ENCODE data around the gene UTP11. TPM values are rescaled to one million over a fixed set of nuclear protein-coding genes. Genes with fewer than 3 reads are reported as not detected.
A peak's percentile ranks its signal among the peaks of the same experiment; 100 is the strongest.

UTP11 gene
- total RNA-seq, 1 donor from 2014 or later, result 34.2 TPM

DNA sequence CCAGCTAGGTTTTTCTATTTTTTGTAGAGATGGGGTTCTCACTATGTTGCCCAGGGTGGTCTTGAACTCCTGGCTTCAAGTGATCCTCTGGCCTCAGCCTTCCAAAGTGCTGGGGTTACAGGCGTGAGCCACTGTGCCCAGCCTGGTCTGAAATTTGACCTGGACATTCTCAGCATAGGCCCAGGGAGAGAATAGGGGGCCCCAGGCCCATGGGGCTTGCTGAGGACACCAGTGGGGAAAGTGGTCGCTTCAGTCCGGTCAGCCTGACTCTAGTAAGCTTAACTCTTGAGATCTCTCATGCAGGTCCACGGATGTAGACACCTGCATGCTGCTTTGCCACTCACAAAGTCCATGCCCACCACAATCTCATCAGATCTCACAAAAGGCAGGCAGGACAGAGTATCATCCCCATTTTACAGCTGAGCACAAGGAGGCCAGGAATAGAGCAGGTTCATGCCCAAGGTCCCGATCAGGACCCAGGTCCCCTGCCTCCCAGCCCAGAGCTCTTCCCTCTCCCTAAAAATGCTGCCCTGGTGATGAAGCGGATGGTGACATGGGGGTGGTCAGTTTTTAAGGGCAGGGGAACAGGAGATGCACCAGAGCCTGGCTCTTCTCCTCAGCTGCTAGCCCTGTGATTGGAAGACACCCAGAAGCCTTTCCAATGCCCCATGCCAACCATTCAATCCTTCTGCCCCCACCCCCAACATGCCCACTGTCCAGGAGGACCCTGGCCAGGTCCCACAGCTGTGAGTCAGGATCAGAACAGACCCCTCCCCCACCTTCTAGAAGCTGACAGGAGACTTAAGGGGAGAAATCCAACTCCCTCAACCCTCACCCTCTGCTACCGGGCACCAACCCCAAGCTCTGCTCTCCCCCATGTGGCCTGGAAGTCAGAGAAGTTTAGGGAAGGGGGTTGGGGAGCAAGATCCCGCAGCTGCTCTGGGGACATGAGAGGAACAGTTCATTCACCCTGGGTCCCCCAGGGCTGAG is 9.0 kb upstream of the UTP11 start:
- DNase-seq (ENCODE audit: low spot score), result no peak

DNA sequence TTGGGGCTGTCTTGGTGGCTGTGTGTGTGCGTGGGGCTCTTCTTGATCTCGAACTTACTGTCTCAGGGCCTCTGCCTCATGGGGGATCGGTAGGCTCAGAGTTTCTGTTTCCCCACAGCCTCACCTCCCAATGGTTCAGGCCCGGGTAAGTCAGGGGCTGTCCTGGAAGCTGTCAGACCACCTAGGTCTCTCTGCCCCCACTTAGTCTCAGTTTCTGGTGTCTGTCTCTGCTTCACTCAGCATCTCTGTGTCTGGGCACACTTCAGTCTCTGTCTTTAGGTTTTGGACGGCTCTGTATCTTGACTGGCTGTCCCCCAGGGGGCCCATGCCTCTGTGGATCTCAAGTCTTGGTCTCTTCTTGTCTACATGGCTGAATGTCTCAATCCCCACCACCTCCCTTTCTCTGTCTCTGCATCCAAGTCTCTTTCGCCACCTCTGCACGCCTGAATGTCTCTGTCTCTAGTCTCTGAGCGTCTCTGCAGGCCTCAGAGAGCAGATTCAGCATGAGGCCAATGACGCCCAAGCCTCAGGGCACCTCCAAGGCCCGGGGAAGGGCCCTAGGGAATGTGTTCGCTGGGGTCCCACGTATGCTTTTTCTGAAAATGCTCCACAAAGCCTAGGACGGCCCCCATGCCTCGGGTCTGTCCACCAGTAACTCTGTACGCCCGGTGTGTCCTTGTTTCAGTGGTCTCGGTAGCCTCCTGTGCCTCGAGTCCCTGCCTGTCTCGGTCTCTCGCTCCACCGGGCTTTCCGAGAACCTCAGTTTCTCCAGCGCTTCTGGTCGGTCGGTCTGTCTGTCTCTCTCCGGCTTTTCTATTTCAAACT is 8.0 kb upstream of the UTP11 start:
- DNase-seq (ENCODE audit: low spot score), result no peak

DNA sequence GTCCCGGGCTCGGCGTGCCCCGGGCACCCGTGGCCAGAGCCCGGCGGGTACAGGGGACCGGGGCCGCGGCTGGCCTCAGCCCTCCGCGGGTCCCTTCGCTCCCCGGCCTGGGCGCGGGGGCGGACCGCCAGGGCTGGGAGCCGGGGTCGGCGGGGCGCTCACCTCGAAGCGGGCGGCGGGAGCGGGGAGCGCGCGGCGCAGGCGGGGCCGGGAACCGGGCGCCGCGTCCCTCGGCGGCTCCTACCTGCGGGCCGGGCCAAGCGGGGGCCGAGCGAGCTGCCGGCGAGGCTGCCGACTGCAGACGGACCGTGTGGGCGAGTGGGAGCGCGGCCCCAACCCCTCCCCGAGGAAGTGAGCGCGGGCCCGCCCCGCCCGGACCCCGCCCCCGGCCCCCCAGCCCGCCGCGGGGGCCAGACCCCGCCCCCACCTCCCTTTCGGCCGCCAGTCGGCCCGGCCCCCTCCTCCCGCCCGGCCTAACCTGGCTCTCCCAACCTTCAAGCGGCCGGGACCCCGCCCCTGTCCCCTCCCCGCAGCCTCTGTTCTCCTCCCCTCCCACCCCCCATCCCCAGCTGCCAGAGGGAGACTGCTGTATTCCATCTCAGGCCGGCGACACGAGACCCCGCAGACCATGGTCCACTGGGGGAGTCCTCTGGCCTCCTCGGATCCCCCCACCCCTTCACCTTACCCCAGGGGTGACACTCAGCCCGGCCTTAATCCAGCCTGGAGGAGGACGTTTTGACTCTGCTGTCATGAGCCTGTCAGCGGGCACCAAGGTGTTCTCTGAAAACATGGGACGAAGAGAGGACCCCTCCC is 7.1 kb upstream of the UTP11 start, which contains the start of gene FHL3:
FHL3 (minus strand) TSS at position 320 of the 813 bp plus-strand sequence. CDS start 6,102 bp downstream, outside the sequence.
- peak; percentile 58 for DNase-seq (ENCODE audit: low spot score)

DNA sequence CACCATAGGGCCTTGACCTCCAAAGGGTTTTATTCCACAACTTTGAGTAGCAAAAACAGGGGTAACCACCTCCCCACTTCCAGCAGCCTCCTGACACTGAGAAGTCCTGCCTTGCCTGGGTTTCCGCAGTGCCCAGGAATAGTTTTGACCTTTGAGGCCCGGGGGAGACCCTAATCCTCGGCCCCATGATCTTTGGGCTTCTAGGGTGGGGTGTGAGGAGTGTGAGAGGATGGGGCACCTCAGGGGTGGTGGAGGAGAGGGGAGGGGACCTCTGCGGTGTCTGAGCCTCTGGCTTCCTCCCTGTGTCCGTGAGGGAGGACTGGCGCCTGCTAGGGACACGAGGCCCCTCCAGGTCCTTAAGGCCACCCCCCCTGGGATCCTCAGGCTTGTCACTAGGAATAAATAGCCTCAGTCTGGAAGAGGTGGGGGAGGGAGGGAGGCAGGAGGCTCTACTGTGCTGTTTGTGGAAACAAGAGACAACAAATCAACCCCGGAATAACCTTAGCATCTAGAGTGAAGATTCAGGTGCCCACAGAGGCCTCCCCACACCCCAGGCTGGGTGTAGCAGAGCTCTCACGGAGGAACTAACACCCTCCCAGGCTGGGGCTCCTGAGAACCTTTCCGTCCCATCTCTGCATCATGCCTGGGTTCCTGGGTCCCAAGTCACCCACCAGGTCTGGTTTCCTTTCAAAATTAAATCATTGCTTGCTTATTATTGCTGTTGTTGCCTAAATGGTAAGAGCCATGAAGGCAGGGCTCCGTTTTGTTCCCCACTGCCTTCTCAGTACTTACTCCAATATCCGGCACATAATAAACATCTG is 6.3 kb upstream of the UTP11 start:
- DNase-seq (ENCODE audit: low spot score), result no peak

DNA sequence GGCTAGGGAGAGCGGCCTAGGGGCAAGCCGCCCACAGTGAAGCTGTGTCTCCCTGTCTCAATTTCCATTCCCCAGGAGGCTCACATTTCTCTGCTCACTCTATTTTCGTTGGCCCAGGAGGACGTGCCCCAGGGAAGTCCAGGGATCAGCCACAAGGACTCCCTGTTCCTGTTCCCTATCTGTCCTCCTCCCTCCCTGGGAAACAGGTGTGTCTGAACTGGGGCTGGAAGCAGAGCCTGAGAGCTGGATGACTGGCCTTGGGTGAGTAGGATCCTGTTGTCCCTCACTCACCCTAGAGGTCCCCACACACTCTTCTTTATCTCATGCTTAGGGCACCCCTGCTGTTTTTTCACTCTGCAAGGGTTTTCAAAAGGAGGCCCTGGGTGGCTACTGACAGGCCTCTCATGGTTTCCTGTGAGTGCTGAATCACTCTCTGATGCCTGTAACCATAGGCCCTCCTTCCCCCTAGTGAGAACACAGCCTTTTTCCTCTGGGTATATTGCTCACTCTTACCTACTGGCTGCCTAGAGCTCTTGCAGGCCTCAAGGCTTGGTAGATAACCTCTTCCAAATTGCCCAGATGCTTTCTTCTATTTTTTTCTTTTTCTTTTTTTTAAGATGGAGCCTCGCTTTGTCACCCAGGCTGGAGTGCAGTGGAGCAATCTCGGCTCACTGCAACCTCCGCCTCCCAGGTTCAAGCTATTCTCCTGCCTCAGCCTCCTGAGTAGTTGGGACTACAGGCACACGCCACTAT is 3.3 kb upstream of the UTP11 start:
- DNase-seq (ENCODE audit: low spot score), result no peak

DNA sequence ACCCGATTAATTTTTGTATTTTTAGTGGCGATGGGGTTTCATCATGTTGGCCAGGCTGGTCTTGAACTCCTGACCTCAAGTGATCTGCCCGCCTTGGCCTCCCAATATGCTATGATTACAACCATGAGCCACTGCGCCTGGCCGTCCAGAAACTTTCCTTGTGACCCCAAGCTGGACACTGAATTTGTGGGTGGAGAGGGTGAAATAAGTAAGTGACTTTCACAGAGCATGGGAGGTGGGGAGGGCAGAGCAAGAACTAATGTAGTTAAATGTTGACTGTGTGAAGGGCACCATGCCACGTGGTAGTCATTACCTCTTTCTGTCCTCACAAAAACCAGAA is 2.7 kb upstream of the UTP11 start:
- no peak for DNase-seq (ENCODE audit: low spot score)

DNA sequence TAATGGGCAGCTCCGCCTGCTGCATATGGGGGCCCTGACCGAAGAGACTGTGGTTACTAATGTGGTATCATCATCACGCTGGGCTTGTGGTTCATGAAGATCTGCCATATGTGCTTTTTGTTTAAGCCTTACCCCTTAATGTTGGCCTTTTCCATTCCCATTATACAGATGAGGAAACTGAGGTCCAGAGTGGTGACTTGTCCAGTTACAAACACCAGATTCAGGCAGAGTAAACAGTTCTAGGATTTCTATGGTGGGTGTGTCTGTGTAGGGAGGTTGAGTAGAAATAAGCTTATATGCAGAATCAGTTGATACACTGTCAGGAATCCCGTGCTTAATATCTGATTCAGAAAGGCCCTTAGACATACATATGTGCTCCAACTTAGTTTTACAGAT is 691 bp downstream of the UTP11 start:
- no peak for DNase-seq (ENCODE audit: low spot score)

DNA sequence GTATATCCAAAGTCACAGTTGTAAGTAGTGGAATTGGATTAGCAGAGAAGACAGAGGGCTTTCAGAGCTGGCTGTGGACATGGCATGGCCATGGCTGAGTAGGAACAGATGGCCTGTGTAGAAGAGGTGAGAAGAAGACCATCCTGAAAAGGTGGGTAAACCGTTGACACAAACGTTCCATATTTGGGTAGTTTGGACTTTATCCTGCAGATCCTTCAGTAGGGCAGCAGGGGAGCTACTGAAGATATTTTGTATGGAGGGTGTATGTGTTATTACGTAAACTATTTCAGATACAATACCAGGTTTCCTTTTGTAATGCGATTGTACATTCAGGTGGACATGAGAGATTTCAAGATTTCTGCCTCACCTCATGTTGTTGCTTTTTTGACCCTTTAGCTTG is 1.6 kb downstream of the UTP11 start:
- DNase-seq (ENCODE audit: low spot score), result no peak

DNA sequence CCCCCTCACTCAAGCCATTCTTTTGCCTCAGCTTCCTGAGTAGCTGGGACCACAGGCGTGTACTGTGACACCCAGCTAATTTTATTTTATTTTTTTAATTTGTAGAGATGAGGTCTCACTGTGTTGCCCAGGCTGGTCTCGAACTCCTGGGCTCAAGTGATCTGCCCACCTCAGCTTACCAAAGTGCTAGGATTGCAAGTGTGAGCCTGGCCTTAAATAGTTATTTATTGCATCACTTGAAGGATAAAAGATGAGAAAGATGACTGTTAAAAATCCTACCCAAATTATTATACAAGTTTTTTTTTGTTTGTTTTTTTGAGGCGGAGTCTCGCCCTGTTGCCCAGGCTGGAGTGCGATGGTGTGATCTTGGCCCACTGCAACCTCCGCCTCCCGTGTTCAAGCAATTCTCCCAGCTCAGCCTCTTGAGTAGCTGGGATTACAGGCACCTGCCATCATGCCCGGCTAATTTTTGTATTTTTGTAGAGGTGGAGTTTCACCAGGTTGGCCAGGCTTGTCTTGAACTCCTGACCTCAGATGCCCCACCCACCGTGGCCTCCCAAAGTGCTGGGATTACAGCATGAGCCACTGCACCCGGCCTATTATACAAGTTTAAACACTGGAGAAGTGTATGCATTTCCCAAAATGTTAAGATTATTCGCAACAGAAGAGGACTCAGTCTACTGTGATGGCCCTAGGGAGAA is 2.3 kb downstream of the UTP11 start:
- DNase-seq (ENCODE audit: low spot score), result no peak

DNA sequence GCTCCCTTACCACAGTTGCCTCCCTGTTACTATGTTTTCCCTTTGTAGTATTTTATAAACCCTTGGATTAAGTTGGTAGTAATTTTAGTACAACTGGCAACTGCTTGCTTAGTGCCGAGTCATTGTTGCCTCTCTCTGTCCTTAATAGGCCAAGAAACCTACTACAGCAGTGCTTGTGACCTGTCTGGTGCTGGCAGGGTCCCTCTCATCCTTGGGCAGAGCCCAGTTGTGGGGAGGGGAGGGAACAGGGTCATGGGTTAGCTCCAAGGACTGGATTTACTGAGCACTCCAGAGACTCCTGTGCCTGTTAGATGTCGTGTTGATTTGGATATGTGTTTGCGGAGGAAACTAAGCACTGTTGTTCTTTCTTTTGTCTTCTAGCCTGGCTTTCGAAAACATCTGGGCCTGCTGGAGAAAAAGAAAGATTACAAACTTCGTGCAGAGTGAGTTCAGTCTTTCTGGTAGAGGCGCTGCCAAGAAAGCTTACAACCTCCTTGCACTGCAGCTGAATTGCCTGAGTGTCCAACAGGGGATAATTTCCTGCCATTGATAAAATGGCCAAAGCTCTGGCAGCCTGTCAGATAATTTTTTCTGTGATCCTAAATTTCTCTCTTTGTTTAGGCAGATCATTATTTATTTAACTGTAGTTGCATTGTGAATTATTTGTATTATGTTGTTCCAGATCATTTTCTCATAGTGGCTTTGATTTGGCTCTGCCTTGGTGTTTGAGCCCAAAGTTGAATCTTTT is 3.6 kb downstream of the UTP11 start:
- DNase-seq (ENCODE audit: low spot score), result no peak

DNA sequence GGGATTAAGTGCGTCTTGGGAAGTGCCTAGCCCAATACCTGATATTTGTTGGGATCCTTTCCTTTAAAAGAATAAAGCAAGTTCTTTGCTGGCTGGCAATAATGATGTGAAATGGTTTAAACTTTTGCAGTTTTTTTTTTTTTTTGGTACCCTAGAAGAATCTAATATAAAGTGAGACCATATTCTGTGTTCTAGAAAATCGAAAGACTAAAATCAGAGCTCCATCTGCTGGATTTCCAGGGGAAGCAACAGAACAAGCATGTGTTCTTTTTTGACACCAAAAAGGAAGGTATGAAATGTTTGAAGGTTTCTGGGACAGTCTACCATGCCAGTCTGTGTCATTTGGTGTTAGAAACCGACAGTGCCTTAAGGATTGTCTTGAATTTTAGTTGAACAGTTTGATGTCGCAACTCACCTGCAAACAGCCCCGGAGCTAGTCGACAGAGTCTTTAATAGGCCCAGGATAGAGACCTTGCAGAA is 6.4 kb downstream of the UTP11 start:
- DNase-seq (ENCODE audit: low spot score), result no peak

DNA sequence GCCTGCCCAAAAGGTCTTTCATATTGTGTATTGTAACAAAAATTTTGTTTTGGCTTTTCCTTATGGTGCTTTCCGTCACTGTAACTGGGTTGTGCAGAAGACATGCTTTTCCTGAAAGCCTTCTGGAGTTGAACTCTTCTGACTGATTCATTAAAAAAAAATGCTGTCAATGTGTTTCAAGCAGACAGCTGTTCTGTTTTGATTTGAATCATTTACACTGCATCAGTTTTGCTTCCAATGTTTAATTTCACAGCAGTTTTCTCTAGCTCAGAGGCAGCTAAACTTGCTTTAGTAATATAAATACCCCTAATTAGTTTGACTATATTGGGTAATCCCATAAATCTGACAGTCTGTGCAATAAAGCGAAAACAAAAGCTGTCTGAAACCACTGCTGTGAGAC is 7.9 kb downstream of the UTP11 start:
- DNase-seq (ENCODE audit: low spot score), result no peak

DNA sequence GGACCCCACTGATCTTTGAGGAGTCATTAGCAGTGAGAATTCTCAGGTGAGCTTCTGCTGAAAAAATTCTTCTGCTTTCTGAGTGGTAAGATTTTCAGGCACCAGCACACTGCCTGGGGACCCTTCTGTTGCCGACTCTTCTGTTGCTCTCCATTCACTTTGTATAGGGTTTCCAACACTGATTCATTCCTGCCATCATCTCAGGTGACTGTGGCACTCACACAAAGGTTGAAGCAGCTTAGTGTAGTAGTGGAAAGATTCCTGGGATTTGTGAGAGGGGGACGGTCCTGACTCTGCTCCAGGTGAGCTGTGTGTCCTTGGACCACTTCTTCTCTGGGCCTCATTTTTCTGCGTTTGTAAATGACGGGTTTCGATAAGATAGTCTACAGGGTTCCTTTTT is 9.4 kb downstream of the UTP11 start:
- DNase-seq (ENCODE audit: low spot score), result no peak

DNA sequence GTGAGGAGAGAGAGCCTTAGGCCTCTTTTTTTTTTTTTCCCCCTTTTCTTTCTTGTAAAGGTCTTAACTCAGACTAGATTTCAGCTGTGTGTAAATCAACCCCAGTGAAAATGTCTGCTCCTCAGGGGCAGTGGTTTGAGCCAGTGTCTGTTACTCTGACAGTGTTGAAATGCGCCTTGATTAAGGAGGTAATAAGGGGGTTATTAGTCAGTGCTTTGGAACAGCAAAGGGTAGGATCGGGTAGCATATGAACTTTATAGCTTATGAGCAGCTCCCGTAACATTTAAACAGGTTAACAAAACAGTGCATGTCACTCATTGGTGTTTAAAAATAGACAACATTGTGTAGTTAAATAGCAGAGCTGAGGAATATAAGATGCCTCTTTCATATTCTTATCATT is 10.3 kb downstream of the UTP11 start:
- DNase-seq (ENCODE audit: low spot score), result no peak

DNA sequence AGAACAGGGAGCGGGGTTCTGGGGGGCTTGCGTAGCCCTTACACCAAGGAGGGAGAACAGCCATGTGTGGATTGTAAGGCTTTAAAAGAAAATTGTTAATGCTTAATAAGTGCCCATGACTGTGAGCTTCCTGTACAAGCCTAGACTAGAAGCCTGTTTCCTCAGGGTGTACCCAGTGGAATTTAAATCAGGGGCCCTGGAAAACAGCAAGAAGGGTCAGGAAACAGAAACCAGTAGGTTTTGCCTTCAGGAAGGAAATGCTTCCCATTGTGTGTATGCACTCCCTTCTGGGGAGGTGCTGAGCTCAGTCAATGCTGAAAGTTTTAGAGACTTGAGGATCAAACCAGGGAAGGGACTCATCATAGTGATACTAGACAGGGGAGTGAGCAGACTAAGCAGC is 12.7 kb downstream of the UTP11 start:
- DNase-seq (ENCODE audit: low spot score), result no peak

DNA sequence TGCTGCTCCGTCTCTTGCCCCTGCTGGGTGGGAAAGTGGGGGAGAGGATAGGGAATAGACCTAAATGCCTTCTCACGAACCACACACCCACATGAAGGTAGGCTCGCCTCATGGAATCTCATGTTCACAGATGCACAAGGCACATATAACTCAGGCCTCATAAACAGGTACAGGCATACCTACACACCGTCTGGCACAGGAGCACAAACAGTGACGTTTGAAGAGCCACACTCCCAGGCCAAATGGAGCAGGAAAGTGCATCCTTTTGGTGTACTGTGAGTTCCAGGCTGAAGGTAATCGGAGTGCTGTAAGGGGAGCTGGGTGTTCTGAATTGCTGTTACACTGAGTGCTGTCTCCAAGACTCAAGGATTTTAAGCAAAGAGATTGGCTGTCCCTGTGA is 13.1 kb downstream of the UTP11 start:
- no peak for DNase-seq (ENCODE audit: low spot score)

DNA sequence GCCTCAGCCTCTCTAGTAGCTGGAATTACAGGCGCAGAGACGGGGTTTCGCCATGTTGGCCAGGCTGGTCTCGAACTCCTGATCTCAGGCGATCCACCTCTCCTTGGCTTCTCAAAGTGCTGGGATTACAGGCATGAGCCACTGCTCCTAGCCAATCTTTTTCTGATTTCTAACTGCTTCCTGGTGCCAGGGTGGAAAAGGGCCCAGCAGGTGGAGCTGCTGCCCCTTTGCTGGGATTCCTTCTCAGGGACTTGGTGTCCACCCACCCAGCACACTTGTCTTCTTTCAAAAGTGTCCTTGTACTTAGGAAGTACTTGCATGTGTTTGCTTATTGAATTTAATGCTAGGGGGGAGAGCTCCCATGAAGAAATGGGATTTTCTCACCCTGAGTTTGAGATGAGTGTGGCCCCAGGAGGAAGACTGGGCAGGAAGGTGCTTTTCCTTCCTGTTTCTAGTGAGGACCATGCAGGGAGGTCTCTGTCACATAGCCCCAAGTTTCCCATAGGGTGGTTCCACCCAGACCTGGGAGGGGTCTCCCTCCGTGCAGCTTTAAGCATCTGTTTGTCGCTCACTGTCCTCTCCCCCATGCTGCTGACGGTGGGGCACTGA is 14.2 kb downstream of the UTP11 start:
- peak; percentile 73 for DNase-seq (ENCODE audit: low spot score)

Data from ureter (tissue), 1 donor.